Measurements from ENCODE around the gene AQP7.

DNA sequence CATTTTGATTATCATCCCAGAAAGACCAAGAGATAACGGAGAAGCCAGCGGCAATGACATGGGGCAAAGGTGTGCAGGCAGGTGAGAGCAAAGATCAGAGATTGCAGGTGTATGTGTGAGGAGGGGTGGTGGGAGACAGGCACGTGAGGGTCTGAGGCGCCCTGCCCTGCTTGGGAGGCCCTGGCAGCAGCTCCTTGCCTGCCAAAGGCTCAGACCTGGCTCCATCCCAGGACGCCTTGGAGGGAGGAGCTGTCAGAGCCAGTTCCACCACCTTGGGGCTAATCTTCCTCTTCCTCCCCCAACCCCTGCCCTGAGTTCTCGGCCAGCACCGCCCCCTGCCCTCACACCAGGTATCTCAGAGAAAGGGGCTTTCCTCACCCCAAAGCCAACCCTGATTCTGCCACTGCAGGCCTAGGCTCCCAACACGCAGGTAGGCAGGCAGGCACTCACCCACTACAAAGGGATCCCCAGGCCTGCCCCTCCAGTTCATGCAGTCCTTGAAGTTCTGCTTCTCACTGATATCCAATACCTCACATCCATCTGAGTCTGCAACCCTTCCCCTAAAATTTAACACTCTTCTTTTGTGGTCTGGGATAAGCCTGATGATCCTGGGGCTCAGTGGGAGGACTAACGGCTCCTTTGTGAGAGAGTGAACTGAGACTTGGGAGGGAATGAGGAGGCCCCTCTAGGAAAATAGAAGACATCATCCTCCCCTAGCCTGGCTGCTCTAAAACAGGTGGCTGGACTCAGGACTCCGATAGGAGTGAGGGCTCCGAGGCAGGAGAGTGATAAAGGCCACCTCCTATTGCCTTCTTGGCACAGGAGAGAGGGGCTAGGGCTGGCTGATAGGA is 43.2 kb upstream of the AQP7 start:
- TF ChIP-seq, protein P1, sequence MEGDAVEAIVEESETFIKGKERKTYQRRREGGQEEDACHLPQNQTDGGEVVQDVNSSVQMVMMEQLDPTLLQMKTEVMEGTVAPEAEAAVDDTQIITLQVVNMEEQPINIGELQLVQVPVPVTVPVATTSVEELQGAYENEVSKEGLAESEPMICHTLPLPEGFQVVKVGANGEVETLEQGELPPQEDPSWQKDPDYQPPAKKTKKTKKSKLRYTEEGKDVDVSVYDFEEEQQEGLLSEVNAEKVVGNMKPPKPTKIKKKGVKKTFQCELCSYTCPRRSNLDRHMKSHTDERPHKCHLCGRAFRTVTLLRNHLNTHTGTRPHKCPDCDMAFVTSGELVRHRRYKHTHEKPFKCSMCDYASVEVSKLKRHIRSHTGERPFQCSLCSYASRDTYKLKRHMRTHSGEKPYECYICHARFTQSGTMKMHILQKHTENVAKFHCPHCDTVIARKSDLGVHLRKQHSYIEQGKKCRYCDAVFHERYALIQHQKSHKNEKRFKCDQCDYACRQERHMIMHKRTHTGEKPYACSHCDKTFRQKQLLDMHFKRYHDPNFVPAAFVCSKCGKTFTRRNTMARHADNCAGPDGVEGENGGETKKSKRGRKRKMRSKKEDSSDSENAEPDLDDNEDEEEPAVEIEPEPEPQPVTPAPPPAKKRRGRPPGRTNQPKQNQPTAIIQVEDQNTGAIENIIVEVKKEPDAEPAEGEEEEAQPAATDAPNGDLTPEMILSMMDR (IDR thresholded peaks at IDR 0.05; ENCODE audit: low read length): no peak
- no peak for TF ChIP-seq EZH2 (optimal IDR thresholded peaks at IDR 0.05; ENCODE audit: low read depth, low read length)
